GM21390 (cell line): Measurements from ENCODE around the gene DPYD.

Experiments used
- ATAC-seq: cut with Tn5 transposase; IDR thresholded peaks from one replicate; pipeline ENCODE4 v1.9.1; 2021; ENCODE audit not compliant: unreplicated experiment

DPYD gene

GRCh38 chr1:97844552-97845089, 76.2 kb downstream of the DPYD start:
- no peak for ATAC-seq

GRCh38 chr1:97841338-97841737, 79.5 kb downstream of the DPYD start:
- ATAC-seq = no peak

GRCh38 chr1:97837161-97837560, 83.7 kb downstream of the DPYD start:
- no peak for ATAC-seq

- no peak for ATAC-seq
Measured at GRCh38 chr1:97834899-97835298, 85.9 kb downstream of the DPYD start.

- no peak for ATAC-seq
Measured at GRCh38 chr1:97833881-97834280, 87.0 kb downstream of the DPYD start.

GRCh38 chr1:97832481-97832880, 88.4 kb downstream of the DPYD start:
- ATAC-seq = no peak

- no peak for ATAC-seq
Measured at GRCh38 chr1:97827887-97828286, 92.9 kb downstream of the DPYD start.

GRCh38 chr1:97826820-97827219, 94.0 kb downstream of the DPYD start:
- ATAC-seq = no peak

- ATAC-seq = no peak
Measured at GRCh38 chr1:97824624-97825023, 96.2 kb downstream of the DPYD start.

- no peak for ATAC-seq
Measured at GRCh38 chr1:97824200-97824599, 96.6 kb downstream of the DPYD start.

- ATAC-seq = no peak
Measured at GRCh38 chr1:97820470-97821188, 100.2 kb downstream of the DPYD start.

- no peak for ATAC-seq
Measured at GRCh38 chr1:97816927-97817326, 103.9 kb downstream of the DPYD start.

- no peak for ATAC-seq
Measured at GRCh38 chr1:97814804-97815203, 106.0 kb downstream of the DPYD start.

GRCh38 chr1:97814121-97814520, 106.7 kb downstream of the DPYD start:
- ATAC-seq = no peak

GRCh38 chr1:97812076-97812475, 108.8 kb downstream of the DPYD start:
- no peak for ATAC-seq

- ATAC-seq = no peak
Measured at GRCh38 chr1:97806996-97807520, 113.8 kb downstream of the DPYD start.

- no peak for ATAC-seq
Measured at GRCh38 chr1:97806326-97806725, 114.5 kb downstream of the DPYD start.

- no peak for ATAC-seq
Measured at GRCh38 chr1:97805093-97805492, 115.7 kb downstream of the DPYD start.

GRCh38 chr1:97803026-97803425, 117.8 kb downstream of the DPYD start:
- ATAC-seq = no peak

GRCh38 chr1:97802011-97802410, 118.8 kb downstream of the DPYD start:
- ATAC-seq = no peak

- ATAC-seq = no peak
Measured at GRCh38 chr1:97797403-97798183, 123.2 kb downstream of the DPYD start.

- no peak for ATAC-seq
Measured at GRCh38 chr1:97796711-97797110, 124.1 kb downstream of the DPYD start.
